Stomach (tissue), 9 donors: Measurements from ENCODE around the gene CFHR2. TPM values are rescaled to one million over a fixed set of nuclear protein-coding genes. Genes with fewer than 3 reads are reported as not detected.
"Not testable (repeated sequence)": the region's sequence is repeated elsewhere in the genome, so short reads cannot be mapped to it uniquely, and the experiment has no call there.

Experiments
- DNase-seq, 2 donors: peaks; one replicate each; pipeline versions ENCODE4 v3.0.0 to v3.0.0-alpha.2; 2013 to 2019
- H3K27ac ChIP-seq, 5 donors: fragments of 200-600 bp in 4 of 5; sonication (generic) in 4 of 5; one replicate each; pipeline ENCODE4 v1.5.1; 2013 to 2019; ENCODE audit warnings: mild to moderate bottlenecking in 1 of 5, moderate library complexity in 1 of 5
- H3K27me3 ChIP-seq, 3 donors: fragments of 200-600 bp; sonication (generic); one replicate each; pipeline ENCODE4 v1.5.1; 2017 to 2019; ENCODE audit warnings: mixed run types in 1 of 3
- H3K36me3 ChIP-seq, 4 donors: fragments of 200-600 bp; sonication (generic); 1 replicate in 3 of 4; 2 replicates in 1 of 4; pipeline ENCODE4 v1.5.1; 2016 to 2019
- H3K4me1 ChIP-seq, 4 donors: fragments of 200-600 bp; sonication (generic); one replicate each; pipeline ENCODE4 v1.5.1; 2016 to 2019
- H3K4me3 ChIP-seq, 4 donors: fragments of 200-600 bp; sonication (generic) in 3 of 4; one replicate each; pipeline ENCODE4 v1.5.1; 2016 to 2019; ENCODE audit warnings: mild to moderate bottlenecking in 1 of 4
- H3K9me3 ChIP-seq, 4 donors: fragments of 200-600 bp; sonication (generic); one replicate each; pipeline ENCODE4 v1.5.1; 2016 to 2019
- CTCF ChIP-seq, 7 experiments: fragments of 450-650 bp in 4 of 7; fragments of 200-600 bp in 3 of 7; sonication (generic) in 3 of 7; IDR thresholded peaks; one replicate each; pipeline ENCODE4 v1.5.1; 2016 to 2019; ENCODE audit warnings: antibody characterized with exemption in 7 of 7, control low read depth in 2 of 7, mild to moderate bottlenecking in 1 of 7
- EP300 ChIP-seq: sonication (generic); formaldehyde crosslinking; IDR thresholded peaks from one replicate; pipeline ENCODE4 v1.6.1; 2017; ENCODE audit warnings: antibody characterized with exemption
- POLR2A ChIP-seq, 4 donors: fragments of 450-650 bp; IDR thresholded peaks; one replicate each; pipeline ENCODE4 v1.6.1; 2016; ENCODE audit warnings: antibody characterized with exemption in 4 of 4, control low read depth in 2 of 4, mild to moderate bottlenecking in 1 of 4, moderate library complexity in 1 of 4
- POLR2AphosphoS5 ChIP-seq, 3 donors: sonication (generic); formaldehyde crosslinking; IDR thresholded peaks; one replicate each; pipeline ENCODE4 v1.6.1; 2016; ENCODE audit warnings: antibody characterized with exemption in 3 of 3
- WGBS, 5 donors: extraction: QIAGEN DNeasy Blood & Tissue Kit in 3 of 5; methylation state at CpG; one replicate each; pipeline versions ENCODE4 v1.1.5 to v1.1.7; 2013 to 2018; 5-methylcytosine and 5-hydroxymethylcytosine counted together
- intact Hi-C: fragments of 100-400 bp; cut with DNase I; formaldehyde crosslinking; loops from one replicate; pipeline ENCODE4 v1.15.1; 2023; ENCODE audit warnings: low total_unique reads
- polyA plus RNA-seq, 3 donors: library from polyadenylated mRNA; stranded (reverse); fragments of 200-250 nt; gene quantifications; one replicate each; pipeline ENCODE4 v1.2.3, GENCODE V29; 2013
- total RNA-seq, 5 donors: library from RNA; depleted of rRNA; stranded (reverse); fragments of >200 nt; gene quantifications; one replicate each; pipeline versions ENCODE4 v1.1.0 to v1.2.3, GENCODE V29; 2014 to 2016
- donor health status: healthy with polysubstance abuse.
- donor health status: Bipolar disorder and iron deficiency.
- donor health status: healthy.

CFHR2 gene
- total and polyA plus RNA-seq, 8 donors: not detected

DNA sequence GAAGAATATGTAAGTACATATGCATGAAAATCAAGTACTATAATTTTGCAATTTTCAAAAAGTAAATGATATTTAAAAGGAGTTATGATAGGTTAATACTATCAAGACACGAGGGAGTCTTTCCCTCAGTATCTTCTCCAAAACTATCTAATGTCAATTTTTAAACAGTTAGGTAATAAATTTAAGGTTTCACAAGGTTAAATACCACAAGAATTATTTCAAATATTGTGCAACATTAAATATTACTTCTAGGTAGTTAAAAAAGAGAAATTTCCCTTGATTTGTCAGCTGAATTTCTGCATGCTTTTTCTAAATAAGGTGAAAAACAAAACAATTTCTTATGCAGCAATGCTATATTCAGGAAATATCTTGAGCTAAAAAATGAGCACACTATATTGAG is 37.3 kb downstream of the CFHR2 start:
- Histone ChIP-seq H3K4me1 (no peaks in the 10 kb centered on the region), H3K36me3 (no peaks in the 10 kb centered on the region), H3K27ac (no peak overlapping the region), H3K4me3 (no peak overlapping the region), H3K9me3 (no peaks in the 10 kb centered on the region), H3K27me3 (no peaks in the 10 kb centered on the region)
- TF ChIP-seq POLR2A (IDR thresholded peaks at IDR 0.05): no peak
- TF ChIP-seq CTCF (IDR thresholded peaks at IDR 0.05): no peak
- no peak for TF ChIP-seq POLR2AphosphoS5 (IDR thresholded peaks at IDR 0.05)
- no peak for TF ChIP-seq EP300
- intact Hi-C loops: no loop called here
- DNase-seq: no peak
- WGBS, 5 donors: 78 to 82% (median 79%) methylated on average over 1 of the region's 1 CpG

- H3K27ac ChIP-seq, intact Hi-C loops: not testable (repeated sequence)
- 88 to 94% (median 92%) methylated on average over 7 of the region's 7 CpGs for WGBS, 5 donors
These were observed 38.7 kb downstream of the CFHR2 start for GRCh38 chr1:196982247-196982646.

DNA sequence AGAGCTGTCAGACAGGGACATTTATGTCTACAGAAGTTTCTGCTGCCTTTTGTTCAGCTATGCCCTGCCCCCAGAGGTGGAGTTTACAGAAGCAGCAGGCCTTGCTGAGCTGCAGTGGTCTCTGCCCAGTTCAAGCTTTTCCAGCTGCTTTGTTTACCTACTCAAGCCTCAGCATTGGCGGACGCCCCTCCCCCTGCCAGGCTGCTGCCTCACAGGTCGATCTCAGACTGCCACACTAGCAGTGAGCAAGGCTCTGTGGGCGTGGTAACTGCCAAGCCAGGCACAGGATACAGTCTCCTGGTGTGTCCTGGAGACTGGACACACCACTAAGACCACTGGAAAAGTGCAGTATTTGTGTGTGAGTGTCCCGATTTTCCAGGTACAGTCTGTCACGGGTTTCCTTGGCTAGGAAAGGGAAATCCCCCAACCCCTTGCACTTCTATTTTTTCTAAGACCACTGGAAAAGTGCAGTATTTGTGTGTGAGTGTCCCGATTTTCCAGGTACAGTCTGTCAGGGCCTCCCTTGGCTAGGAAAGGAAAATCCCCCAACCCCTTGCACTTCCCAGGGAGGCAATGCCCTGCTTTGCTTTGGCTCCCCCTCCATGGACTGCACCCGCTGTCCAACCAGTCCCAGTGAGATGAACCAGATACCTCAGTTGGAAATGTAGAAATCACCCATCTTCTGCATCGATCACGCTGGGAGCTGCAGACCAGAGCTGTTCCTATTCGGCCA is 48.5 kb downstream of the CFHR2 start:
- H3K4me1 ChIP-seq, H3K9me3 ChIP-seq, intact Hi-C loops, H3K36me3 ChIP-seq, H3K27me3 ChIP-seq, H3K4me3 ChIP-seq, H3K27ac ChIP-seq: not testable (repeated sequence)
- peak; percentile 61 to 77 for DNase-seq
- WGBS, 5 donors: 40 to 46% (median 43%) methylated on average over 11 of the region's 11 CpGs

More at GRCh38 chr1:196982247-196982646, 38.7 kb downstream of the CFHR2 start:
- H3K4me1 ChIP-seq, H3K36me3 ChIP-seq, H3K9me3 ChIP-seq, H3K27me3 ChIP-seq, DNase-seq, H3K4me3 ChIP-seq: not testable (repeated sequence)

GRCh38 chr1:196993916-196994315 is 50.4 kb downstream of the CFHR2 start:
- no peak for DNase-seq
- TF ChIP-seq POLR2AphosphoS5 (IDR thresholded peaks at IDR 0.05): no peak
- no peak for TF ChIP-seq POLR2A (IDR thresholded peaks at IDR 0.05)
- no peak for TF ChIP-seq EP300
- no peak for TF ChIP-seq CTCF (IDR thresholded peaks at IDR 0.05)
- Histone ChIP-seq H3K4me3 (no peak overlapping the region), H3K27ac (no peak overlapping the region), H3K4me1 (peaks cover 0 to 8% (median 0%) of the 10 kb centered on the region in 4 donors), H3K9me3 (no peaks in the 10 kb centered on the region), H3K27me3 (no peaks in the 10 kb centered on the region), H3K36me3 (no peaks in the 10 kb centered on the region)
- WGBS, 5 donors: 70 to 86% (median 81%) methylated on average over 2 of the region's 2 CpGs
- intact Hi-C loops: no loop called here

- TF ChIP-seq POLR2A (IDR thresholded peaks at IDR 0.05) (no peak), CTCF (IDR thresholded peaks at IDR 0.05) (no peak), EP300 (no peak), POLR2AphosphoS5 (IDR thresholded peaks at IDR 0.05) (no peak)
- Histone ChIP-seq H3K4me1 (no peaks in the 10 kb centered on the region), H3K9me3 (no peaks in the 10 kb centered on the region), H3K27me3 (no peaks in the 10 kb centered on the region), H3K27ac (no peak overlapping the region), H3K4me3 (no peak overlapping the region), H3K36me3 (no peaks in the 10 kb centered on the region)
- DNase-seq: peak in 1 of 2 donors; percentile 3
- intact Hi-C loops: no loop called here
- WGBS, 5 donors: 69 to 84% (median 78%) methylated on average over 1 of the region's 1 CpG
These were observed 53.9 kb downstream of the CFHR2 start for GRCh38 chr1:196997423-196997822.
